HG03175 (cell line): ENCODE results near the gene GIPC3.
"Not testable (repeated sequence)": the region's sequence is repeated elsewhere in the genome, so short reads cannot be mapped to it uniquely, and the experiment has no call there.

Experiments used
- ATAC-seq: cut with Tn5 transposase; IDR thresholded peaks from one replicate; pipeline ENCODE4 v1.9.1; 2021; ENCODE audit warnings: mild to moderate bottlenecking, moderate library complexity; ENCODE audit not compliant: unreplicated experiment

GIPC3 gene

DNA sequence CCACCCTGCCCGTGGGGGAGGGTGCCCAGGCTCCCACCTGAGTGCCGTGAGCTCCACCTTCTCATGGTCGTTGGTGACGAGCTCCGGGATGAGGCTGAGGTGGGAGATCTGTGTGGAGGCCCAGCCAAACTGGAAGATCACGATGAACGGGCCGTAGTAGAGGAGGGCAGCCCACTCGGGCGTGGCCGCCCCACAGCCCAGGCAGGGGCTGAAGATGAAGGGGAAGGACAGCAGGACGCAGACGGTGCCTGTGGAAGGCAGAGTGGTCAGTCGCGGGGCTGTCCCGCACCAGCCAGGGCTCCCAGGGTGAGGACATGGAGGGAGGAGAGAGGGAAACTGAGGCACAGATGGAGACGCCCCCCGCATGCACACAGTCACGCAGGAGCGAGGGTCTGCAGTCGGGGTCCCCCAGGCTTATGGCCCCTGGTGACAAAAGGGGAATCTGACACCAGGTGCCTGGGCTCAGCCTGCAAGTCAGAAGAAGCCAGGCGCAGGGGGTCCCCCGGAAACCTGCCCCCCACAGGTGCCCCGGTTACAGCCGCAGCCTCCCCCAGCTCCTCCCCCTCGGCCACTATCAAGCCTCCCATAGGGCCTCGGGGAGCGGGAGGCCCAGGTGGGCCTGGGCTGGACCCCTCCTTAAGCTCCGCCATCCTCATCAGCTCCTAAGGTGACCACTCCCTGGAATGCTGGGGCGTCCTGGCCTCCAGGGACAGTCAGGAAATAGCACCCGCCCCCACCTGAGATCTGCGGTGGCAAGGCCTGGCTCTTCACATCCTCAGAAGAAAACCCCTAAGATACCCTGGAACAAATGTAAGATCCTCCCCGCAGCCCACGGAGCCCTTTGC is 34.1 kb upstream of the GIPC3 start:
- no peak for ATAC-seq

DNA sequence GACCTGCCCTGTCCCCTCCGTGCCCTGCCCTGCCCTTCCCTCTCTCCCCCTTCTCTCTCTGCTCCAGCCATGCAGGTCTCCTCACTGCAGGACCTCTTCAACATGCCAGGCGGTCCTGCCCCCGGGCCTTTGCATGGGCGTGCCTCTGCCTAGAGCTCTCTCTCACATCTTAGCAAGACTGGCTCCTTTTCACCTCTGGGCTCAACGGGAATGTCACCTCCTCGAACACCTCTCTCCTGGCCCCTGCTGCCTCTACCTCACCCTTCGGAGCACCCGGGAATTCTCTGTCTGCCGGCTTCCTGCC is 33.5 kb upstream of the GIPC3 start:
- no peak for ATAC-seq

DNA sequence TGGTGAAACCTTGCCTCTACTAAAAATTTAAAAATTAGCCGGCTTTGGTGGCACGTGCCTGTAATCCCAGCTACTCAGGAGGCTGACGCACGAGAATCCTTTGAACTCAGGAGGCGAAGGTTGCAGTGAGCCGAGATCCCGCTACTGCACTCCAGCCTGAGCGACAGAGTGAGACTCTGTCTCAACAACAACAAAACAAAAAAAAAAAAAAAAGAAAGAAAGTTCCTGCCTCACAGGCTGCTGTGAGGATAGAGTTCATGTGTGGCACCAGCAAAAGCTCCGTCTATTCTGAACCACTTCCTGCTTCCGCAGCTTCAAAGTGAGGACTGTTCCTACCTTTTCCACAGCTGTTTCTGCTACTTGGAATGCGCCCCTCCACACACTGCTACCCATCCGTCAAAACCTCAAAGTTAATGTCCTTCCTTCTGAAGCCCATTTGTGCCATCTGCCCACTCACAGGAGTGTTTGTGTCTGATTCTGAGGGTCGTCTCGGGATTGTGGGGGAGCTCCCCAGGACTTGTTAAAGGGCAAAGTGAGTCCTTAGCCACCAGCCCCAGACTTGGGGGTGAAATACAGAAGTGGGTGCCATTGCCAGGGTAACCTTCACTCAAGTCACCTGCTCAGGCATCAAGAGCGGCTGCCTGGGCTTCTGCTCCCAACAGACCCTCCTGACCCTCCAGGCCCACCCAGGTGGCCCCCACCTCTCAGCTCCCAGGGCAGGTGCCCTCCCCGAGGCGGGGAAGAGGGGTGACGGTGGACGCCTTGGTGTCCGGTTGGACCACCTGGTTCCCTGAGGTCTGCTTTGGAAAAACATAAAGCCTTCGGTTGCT is 30.8 kb upstream of the GIPC3 start:
- ATAC-seq: no peak

DNA sequence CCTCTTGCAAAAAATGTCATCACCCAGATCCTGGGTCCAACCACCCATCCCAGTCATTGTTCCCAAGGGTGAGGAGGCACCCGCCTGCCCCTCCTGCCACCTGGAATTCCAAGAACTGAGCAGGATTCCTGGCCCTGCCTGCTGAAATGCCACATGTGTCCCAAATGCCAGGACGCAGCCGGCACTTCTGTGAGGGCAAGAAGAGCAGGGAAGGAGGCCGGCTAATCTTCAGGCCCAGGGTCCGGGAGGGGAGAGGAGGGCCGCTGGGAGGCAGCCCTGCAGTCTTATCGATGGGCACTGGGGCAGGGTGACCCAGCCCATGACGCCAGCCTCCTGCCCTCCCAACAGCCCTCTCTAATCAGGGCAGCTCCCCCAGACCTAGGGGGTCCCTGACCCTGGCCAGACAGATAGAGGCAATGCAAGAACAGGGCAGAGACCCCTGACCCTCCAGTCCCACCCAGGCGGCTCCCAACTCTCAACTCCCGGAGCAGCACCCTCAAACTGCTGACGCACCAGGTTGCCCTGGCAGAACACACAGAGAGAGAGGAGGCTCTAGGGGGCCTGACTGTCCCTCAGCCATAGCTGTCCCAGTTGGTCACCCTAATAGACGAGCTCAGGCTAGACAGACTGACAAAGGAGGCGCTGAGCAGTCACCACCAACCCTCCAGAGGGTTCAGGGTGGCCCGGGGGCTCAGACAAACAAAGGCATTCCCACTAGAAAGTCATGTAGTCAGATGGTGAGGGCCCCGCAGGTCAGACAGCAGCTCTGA is 29.4 kb upstream of the GIPC3 start:
- no peak for ATAC-seq

DNA sequence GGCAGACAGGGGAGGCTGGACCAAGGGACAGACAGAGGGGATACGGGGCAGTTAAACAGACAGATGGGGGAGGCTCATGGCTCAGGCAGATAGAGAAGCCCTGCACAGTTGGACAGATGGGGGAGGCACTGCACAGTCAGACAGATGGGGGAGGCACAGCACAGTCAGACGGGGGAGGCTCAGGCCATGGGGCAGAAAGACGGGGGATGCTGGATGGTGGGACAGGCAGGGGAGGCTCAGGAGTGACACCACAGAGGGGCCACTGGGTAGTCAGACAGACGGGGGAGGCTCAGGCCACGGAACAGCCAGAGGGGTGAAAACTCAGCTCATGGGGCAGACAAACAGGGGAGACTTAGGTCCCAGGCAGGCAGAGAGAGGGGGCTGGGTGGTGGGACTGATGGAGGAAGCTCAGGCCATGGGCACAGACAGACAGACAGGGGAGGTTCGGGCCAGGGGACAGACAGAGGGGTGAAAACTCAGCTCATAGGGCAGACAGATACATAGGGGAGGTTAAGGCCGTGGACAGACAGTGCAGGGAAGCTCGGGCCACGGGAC is 28.8 kb upstream of the GIPC3 start:
- no peak for ATAC-seq

DNA sequence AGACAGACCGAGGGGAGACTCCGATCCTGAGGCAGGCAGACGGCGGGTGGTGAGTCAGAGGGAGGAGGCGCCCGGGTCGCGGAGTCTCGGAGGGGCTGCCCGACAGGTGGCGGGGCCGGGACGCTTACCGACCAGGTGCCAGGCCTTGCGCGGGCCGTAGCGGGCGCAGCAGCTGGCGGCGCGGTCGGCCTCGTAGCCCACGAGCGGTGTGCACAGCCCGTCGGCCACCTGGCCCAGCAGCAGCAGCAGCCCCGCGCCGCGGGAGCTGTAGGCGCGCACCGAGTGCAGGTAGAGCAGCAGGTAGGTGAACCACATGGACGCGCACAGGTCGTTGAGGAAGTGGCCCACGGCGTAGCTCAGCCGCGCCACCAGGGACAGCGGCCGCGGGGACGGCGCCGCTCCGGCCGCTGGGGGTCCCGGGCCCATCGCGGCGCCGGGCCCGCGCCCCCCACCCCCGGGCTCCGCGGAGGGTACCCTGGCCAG is 28.3 kb upstream of the GIPC3 start:
- ATAC-seq: peak; percentile 34

DNA sequence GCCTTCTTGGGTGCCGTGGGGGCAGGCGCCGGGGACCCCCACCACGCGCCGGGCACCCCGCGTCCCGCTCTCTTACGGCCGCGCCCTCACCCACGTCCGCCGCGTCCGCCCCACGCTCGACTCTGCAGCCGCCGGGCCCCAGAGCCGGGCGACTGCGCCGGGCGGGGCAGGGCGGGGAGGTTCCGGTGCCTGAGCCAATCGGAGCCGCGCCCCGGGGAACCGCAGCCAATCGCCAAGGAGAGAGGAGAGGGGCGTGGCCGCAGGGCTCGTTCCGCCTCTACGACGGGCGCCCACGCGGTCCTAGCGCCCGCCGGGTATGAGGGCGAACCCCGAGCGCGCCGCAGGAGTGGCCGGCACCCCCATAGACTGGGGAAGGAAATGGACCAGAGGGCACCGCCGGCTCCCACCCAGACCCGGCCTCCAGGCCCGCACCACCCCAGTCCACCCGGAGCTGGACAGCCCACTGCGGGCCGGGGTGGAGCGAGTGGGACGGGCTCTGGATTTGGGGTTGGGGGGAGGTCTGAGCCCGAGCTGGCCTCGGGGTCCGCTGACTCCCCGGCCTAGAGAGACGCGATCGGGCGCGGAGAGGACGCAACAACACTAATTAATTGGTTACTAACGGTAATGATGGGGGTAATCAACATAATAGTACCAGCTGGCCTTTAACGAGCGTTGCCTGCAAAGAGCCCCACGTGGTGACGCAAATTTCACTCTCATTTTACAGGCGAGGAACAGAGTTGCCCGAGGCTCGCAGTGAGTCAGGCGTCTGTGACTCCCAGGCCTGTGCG is 27.6 kb upstream of the GIPC3 start, which contains the start of gene MFSD12:
Gene MFSD12 (minus strand): TSS at position 126 of the 788 bp plus-strand sequence. CDS start 183 bp downstream, outside the sequence.
- peak; percentile 89 for ATAC-seq

DNA sequence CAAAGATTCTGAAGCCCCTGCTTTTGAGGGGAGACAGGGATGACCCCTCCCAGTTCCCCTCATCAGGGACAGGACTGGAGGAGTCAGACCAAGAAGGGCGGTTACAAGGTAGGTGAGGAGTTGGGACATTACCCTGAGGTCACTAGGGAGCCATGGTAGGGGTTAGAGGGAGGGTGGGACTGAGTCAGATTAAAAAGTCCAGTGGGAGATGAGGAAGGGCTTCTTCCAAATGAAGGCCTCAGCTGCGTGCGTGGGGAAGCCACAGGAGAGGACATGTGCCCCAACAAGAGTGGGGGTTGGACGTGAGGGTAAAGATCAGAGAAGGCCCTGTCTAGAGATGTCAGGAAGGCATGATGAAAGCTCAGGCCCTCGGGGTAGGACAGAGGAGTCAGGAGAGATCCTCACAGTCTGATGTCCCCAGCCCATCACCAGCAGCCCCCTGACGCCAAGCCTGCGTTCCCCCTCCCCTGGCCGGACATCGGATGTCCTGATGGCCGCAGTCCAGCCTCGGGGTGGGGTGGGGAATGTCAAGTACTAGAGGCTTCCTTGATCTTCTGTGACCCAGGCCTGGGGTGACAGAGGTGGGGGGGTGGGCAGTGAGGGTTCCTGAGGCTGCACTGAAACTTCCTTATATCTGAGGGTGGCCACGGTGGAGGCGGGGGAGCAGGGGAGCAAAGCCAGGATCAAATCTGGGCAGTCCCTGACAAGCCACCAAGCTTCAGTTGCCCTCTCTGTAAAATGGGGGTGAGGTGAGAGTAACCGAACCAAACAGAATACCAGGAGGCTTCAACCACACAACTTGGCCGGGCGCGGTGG is 21.4 kb upstream of the GIPC3 start:
- no peak for ATAC-seq

DNA sequence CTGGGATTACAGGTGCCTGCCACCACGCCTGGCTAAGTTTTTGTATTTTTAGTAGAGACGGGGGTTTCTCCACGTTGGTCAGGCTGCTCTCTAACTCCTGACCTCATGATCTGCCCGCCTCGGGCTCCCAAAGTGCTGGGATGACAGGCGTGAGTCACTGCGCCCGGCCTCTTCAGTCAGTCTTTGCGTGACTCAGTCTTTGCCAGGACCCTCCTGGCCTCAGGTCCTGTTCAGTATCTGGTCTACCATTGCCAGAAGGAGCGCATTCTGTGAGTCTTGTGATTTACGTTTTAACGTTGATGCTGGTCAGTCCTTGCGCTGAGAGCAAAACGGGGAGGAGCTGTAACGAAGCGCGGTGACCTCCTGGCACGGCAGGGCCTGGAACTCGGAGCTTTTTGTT is 20.1 kb upstream of the GIPC3 start:
- no peak for ATAC-seq

DNA sequence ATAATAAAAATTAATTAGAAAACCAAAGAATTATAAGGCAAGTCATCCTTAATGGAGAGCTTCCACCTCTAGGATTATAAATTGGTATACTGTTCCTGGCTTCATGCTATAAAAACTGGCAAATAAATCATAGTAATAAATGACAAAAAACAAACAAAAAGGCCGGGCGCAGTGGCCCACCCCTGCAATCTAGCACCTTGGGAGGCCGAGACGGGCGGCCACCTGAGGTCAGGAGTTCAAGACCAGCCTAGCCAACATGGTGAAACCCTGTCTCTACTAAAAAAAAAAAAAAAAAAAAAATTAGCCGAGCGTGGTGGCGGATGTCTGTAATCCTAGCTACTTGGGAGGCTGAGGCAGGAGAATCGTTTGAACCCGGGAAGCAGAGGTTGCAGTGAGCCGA is 15.2 kb upstream of the GIPC3 start:
- not testable (repeated sequence) for ATAC-seq

DNA sequence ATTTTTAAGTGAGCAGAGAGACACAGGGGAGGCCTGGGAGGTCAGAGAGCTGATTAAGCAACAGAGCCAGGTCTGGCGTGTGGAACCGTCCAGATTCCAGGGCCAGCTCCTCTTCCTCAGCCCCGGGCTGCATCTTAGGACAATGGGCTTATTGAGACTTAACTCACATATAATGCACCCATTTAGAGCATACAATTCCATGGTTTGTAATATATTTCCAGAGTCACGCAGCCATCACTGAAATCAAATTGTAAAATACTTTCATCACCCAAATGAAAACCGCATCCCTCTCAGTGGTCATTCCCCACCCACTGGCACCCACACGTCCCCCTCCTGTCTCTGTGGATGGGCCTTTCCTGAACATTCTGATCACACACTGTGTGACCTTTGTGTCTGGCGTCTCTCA is 14.7 kb upstream of the GIPC3 start:
- no peak for ATAC-seq

DNA sequence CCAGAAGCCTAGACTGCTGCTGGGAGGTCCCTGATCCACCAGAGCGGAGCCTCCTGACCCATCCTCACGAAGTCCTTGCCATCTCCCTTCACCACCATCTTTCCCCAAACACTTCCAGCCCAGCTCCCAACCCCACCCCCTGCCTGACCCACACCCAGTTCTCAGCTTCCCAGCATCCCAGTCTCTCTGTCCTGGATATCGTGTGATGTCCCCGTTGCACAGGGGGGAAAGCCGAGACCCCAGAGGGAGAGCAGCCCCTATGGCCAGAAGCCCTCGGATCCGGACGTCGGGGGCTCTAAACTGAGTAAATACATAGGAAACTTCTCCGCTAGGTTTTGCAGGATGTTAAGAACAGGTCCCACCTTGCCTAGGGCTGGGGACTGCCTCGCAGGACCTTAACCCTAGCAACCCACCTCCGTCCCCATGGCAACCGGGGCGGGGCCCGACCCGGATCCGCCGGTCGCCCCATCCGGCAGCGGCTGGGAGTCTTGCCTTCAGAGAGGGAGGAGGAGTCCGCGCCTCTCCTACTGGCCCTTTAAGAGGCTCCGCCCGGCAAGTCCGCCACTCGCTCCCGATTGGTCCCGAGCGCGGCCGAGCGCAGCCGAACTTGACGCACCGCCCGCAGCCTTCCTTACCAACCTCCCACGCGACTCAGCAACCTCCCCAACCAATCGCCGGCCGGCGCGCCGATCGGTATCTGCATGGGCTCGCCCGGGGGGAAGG is 13.0 kb upstream of the GIPC3 start:
- peak; percentile 93 for ATAC-seq

DNA sequence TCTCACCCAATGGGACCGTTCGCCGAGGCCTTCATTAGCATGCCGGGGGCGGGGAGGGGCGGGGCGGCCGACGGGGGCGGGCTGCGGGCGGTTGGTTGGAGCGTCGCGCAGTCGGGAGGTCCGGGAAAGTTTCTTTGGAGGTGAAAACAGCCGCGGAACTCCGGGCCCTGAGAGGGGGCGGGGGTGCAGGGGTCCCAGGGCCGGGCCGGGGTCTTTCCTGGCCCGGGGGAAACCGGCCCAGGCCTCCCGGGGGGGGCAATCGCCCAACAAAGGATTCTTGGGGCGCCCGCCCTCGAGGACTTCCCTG is 12.5 kb upstream of the GIPC3 start, which contains the start of gene HMG20B:
Gene HMG20B (plus strand): TSS at position 90 of the 307 bp plus-strand sequence. CDS start 366 bp downstream, outside the sequence.
- no peak for ATAC-seq

DNA sequence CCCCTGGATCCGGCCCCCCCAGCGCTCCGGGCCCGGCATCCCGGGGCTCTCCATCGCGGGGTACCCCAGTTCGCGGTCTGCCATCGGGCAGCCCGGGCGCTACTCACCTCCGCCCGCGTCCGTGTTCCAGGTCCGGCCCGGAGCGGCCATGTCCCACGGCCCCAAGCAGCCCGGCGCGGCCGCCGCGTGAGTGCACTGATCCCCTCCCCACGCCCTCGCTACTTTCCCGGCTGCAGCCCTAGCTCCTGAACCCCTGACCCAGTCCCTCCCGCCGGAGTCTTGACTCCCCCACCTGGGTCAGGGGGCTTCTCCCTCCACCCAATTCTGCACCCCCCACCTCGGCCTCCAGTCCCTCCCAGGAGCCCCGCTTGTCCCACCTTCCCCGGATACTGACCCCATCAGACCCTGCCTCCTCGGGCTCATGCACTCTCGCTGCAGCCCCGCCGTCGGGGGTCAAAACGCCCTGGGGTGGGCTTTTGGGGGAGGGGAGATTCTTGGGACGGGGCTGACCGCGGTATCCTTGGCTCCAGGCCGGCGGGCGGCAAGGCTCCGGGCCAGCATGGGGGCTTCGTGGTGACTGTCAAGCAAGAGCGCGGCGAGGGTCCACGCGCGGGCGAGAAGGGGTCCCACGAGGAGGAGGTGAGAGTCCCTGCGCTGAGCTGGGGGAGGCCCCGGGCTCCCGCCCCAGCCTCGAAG is 12.0 kb upstream of the GIPC3 start:
- ATAC-seq: peak; percentile 8

DNA sequence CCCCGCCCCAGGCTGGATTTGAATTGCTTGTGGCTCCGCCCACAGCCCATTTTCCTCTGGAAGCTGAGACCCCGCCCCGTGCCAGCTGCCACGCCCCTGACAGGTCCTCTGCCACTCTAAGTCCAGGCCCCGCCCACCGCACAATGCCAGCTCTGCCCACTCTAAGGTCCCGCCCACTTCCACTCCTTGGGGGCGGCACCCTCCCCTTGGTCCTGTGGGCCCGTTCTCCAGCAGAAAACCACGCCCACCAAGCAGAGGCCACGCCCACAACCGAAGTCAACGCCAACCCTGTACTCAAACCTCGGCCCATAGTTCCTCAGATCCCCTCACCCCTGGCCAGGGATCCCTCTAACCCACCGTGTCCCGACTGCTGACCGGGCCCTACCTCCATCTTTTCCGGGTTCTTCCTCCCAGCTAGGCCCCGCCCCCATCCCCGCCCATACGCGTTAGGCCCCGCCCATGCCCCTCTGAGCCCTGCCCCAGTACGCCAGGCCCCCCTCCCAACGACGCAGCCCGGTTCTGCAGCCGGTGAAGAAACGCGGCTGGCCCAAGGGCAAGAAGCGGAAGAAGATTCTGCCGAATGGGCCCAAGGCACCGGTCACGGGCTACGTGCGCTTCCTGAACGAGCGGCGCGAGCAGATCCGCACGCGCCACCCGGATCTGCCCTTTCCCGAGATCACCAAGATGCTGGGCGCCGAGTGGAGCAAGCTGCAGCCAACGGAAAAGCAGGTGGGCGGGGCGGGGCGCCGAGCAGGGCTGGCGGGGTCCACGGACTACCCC is 11.2 kb upstream of the GIPC3 start:
- no peak for ATAC-seq

DNA sequence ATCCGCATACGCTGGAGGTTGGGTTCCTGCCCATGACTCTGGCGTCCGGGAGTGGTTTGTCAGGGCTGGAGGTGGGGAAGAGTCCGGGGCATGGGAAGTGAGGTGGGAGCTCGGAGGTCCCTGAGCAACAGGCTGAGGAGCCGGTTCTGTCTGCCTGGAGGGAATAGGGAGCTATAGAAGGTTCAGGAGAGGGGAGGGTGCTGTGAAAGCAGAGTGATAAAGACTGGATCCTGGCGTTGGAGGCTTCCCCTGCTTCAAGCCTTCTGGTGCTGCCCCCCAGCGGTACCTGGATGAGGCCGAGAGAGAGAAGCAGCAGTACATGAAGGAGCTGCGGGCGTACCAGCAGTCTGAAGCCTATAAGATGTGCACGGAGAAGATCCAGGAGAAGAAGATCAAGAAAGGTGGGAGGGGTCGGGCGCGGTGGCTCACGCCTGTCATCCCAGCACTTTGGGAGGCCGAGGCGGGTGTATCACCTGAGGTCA is 10.0 kb upstream of the GIPC3 start:
- ATAC-seq: no peak
